NT2/D1 (cell line): ENCODE results near the gene CCDC78.

Source experiments
- SUZ12 ChIP-seq: IDR thresholded peaks from 2 replicates; pipeline ENCODE4 v1.6.1; 2011; ENCODE audit not compliant: insufficient read length, insufficient read depth; ENCODE audit errors: extremely low read depth
- YY1 ChIP-seq: IDR thresholded peaks from 2 replicates; pipeline ENCODE4 v1.6.1; 2011; ENCODE audit not compliant: insufficient read length, insufficient read depth
- ZNF274 ChIP-seq: IDR thresholded peaks from 2 replicates; pipeline ENCODE4 v1.6.1; 2011; ENCODE audit warnings: mild to moderate bottlenecking, low read depth, low read length

GRCh38 chr16:710500-711075 is 15.7 kb downstream of the CCDC78 start:
- no peak for TF ChIP-seq ZNF274
- no peak for TF ChIP-seq YY1
- TF ChIP-seq SUZ12, result no peak
